Uterus (tissue), 4 donors: ENCODE data around the gene NT5M. TPM values are rescaled to one million over a fixed set of nuclear protein-coding genes. Genes with fewer than 3 reads are reported as not detected.

Experiments
- DNase-seq, 2 donors: peaks; one replicate each; pipeline ENCODE4 v3.0.0-alpha.2; 2019 to 2020
- H3K27ac ChIP-seq, 2 donors: fragments of 200-600 bp; sonication (generic); 1 replicate in 1 of 2; 2 replicates in 1 of 2; pipeline ENCODE4 v1.5.1; 2016 to 2018
- H3K27me3 ChIP-seq, 2 donors: fragments of 200-600 bp; sonication (generic); one replicate each; pipeline ENCODE4 v1.5.1; 2018 to 2019; ENCODE audit warnings: control low read depth in 1 of 2
- H3K36me3 ChIP-seq, 2 donors: fragments of 200-600 bp; sonication (generic); one replicate each; pipeline ENCODE4 v1.5.1; 2019; ENCODE audit warnings: control low read depth in 1 of 2
- H3K4me1 ChIP-seq, 2 donors: fragments of 200-600 bp; sonication (generic); one replicate each; pipeline ENCODE4 v1.5.1; 2018 to 2019; ENCODE audit warnings: control low read depth in 1 of 2
- H3K4me3 ChIP-seq, 2 donors: fragments of 200-600 bp; sonication (generic); 1 replicate in 1 of 2; 2 replicates in 1 of 2; pipeline ENCODE4 v1.5.1; 2018 to 2019; ENCODE audit warnings: mild to moderate bottlenecking in 1 of 2
- H3K9me3 ChIP-seq, 2 donors: fragments of 200-600 bp; sonication (generic); one replicate each; pipeline ENCODE4 v1.5.1; 2019; ENCODE audit warnings: control low read depth in 1 of 2
- POLR2A ChIP-seq, 2 donors: fragments of 450-650 bp; IDR thresholded peaks; one replicate each; pipeline ENCODE4 v1.6.1; 2016; ENCODE audit warnings: antibody characterized with exemption in 2 of 2, mild to moderate bottlenecking in 1 of 2, moderate library complexity in 1 of 2
- intact Hi-C: fragments of 100-400 bp; cut with DNase I; formaldehyde crosslinking; loops from one replicate; pipeline ENCODE4 v1.15.1; 2023; ENCODE audit warnings: low total_unique reads
- total RNA-seq, 4 donors: library from RNA; depleted of rRNA in 3 of 4; stranded (reverse); fragments of >200 nt in 3 of 4; gene quantifications; one replicate each; pipeline versions ENCODE4 v1.1.0 to v1.2.4, GENCODE V29; 2014 to 2023
- TF ChIP-seq, protein P1 (sequence below), 4 experiments: fragments of 200-600 bp in 2 of 4; fragments of 450-650 bp in 2 of 4; sonication (generic) in 2 of 4; IDR thresholded peaks; one replicate each; pipeline ENCODE4 v1.5.1; 2016 to 2019; ENCODE audit warnings: antibody characterized with exemption in 4 of 4, mild to moderate bottlenecking in 2 of 4, moderate library complexity in 1 of 4
- donor health status: DM: yes; HTN: yes; CAD: no.

NT5M gene
- total RNA-seq, 4 donors from 2014 or later, result 0.26 to 7.8 (median 2.8) TPM

DNA sequence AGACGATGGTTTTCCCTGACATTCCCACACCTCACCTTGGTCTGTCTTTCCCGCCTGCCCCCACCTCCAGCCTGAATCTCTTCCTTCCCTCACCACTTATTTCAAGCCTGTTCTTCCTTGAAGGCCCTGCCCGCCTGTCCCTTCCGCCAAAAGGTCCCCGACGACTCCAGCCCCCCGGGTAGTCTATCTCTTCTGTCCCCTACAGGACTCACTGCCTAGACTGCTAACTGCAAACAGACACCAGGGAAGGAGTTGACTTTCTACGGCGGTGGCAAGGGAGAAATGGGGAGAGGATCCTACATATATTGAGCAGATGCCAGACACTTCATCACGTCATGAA is 53.7 kb downstream of the NT5M start:
- DNase-seq, result peak in 1 of 2 donors; percentile 4
- Histone ChIP-seq H3K9me3 (no peaks in the 10 kb centered on the region), H3K4me3 (no peak overlapping the region)

DNA sequence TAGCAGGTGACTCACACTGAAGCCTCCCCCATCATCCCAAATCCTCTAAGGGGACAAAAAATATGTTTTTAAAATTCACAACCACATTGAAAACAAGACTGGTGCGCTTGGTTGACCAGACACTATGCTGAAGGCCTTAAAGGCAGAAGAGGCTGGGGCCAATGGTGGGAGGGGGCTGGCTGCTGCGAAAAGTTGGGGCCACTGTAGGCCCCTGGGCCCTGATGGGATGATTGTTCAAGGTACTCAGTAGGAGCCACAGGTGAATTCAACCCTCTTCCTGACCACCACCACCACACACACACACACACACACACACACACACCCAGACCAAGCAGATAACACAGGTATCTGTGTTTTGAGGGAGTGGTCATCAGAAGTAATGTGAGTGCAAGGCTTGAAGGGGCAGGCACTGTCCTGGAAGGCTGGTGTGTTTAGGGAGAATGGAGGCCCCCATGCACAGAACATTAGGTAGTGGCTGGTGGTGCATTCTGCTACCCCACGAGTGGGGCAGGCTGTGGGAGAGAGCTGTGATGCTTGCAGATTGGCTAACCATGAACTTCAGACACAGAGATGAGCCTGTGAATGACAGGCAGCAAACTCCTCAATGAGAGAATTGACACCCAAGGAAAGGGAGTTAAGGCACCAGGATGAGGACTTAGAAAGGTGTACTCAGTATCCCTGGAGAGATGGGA is 55.0 kb downstream of the NT5M start:
- Histone ChIP-seq H3K9me3 (no peaks in the 10 kb centered on the region), H3K27ac (no peak overlapping the region), H3K4me3 (no peak overlapping the region), H3K4me1 (no peaks in the 10 kb centered on the region), H3K27me3 (no peaks in the 10 kb centered on the region), H3K36me3 (no peaks in the 10 kb centered on the region)
- intact Hi-C loops, result no loop called here
- TF ChIP-seq, protein P1, sequence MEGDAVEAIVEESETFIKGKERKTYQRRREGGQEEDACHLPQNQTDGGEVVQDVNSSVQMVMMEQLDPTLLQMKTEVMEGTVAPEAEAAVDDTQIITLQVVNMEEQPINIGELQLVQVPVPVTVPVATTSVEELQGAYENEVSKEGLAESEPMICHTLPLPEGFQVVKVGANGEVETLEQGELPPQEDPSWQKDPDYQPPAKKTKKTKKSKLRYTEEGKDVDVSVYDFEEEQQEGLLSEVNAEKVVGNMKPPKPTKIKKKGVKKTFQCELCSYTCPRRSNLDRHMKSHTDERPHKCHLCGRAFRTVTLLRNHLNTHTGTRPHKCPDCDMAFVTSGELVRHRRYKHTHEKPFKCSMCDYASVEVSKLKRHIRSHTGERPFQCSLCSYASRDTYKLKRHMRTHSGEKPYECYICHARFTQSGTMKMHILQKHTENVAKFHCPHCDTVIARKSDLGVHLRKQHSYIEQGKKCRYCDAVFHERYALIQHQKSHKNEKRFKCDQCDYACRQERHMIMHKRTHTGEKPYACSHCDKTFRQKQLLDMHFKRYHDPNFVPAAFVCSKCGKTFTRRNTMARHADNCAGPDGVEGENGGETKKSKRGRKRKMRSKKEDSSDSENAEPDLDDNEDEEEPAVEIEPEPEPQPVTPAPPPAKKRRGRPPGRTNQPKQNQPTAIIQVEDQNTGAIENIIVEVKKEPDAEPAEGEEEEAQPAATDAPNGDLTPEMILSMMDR (IDR thresholded peaks at IDR 0.05), result no peak
- no peak for TF ChIP-seq POLR2A (IDR thresholded peaks at IDR 0.05)
- DNase-seq, result peak in 1 of 2 donors; percentile 4

More for the DNA sequence above, 53.7 kb downstream of the NT5M start:
- no peaks in the 10 kb centered on the region for H3K4me1 ChIP-seq
- H3K27ac ChIP-seq, result no peak overlapping the region
- intact Hi-C loops, result no loop called here
- no peaks in the 10 kb centered on the region for H3K36me3 ChIP-seq
- H3K27me3 ChIP-seq, result no peaks in the 10 kb centered on the region
- no peak for TF ChIP-seq POLR2A (IDR thresholded peaks at IDR 0.05)
- TF ChIP-seq, protein P1 (IDR thresholded peaks at IDR 0.05), result no peak

DNA sequence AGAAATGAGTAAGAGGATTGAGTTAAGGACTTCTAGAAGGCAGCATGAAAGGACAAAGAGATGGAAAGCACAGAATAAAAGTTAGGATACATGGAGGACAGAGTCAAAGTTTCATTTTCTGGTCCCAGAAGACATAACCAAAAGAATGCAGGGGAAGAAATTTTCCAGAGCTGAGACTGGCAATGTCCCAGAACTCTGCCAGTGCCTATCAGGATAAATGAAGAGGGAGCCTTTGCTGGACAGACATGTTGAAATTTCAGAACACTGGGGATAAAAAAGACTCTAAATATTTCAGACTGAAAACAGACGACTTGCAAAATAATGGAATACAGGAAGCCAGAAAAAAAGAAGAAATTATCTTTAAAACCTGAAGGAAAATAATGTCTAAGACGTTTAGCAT is 55.7 kb downstream of the NT5M start:
- Histone ChIP-seq H3K9me3 (no peaks in the 10 kb centered on the region), H3K27me3 (no peaks in the 10 kb centered on the region), H3K4me3 (no peak overlapping the region), H3K27ac (no peak overlapping the region), H3K4me1 (no peaks in the 10 kb centered on the region), H3K36me3 (no peaks in the 10 kb centered on the region)
- DNase-seq, result peak in 1 of 2 donors; percentile 4
- intact Hi-C loops, result no loop called here
- no peak for TF ChIP-seq POLR2A (IDR thresholded peaks at IDR 0.05)
- TF ChIP-seq, protein P1 (IDR thresholded peaks at IDR 0.05), result no peak

DNA sequence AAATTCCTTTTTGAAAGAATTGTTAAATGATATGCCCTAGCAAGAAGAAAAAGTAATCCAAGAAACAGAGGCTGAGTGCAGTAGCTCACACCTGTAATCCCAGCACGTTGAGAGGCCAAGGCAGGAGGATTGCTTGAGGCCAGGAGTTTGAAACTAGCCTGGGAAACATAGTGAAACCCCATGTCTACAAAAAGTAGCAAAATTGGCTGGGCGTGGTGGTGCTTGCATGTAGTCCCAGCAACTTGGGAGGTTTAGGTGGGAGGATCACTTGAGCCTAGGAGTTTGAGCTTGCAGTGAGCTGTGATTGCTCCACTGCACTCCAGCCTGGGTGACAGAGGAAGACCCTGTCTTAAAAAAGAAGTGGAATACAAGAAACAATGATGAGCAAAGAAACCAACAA is 56.1 kb downstream of the NT5M start:
- Histone ChIP-seq H3K36me3 (no peaks in the 10 kb centered on the region), H3K27me3 (no peaks in the 10 kb centered on the region), H3K4me1 (no peaks in the 10 kb centered on the region), H3K4me3 (no peak overlapping the region), H3K27ac (no peak overlapping the region), H3K9me3 (no peaks in the 10 kb centered on the region)
- intact Hi-C loops, result no loop called here
- no peak for DNase-seq
- no peak for TF ChIP-seq POLR2A (IDR thresholded peaks at IDR 0.05)

DNA sequence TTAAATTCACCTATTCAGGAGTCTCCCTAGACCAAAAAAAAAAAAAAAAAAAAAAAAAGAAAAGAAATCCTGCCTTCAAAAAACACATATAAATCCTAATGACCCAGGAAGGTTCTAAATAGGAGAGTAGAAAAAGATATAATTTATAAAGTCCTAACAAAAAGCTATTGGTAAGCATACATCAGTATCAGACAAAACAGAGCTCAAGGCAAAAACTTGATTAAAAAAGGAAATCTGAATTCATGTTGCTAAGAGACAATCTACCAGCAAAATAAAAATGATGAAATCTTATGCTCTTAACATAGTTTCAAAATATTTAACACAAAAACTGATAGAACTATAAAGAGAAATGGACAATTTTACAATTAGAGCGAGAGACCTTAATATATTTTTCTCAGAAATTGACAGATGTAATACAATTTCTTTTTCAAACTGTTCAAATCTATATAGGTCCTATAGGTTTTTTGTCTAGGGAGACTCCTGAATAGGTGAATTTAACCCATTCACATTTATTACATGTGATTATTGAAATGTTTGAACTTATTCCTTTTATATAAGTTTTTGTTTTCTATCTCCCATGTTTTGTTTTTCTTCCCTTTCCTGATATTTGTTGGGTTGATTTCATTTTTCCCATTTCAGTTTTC is 57.0 kb downstream of the NT5M start:
- Histone ChIP-seq H3K36me3 (no peaks in the 10 kb centered on the region), H3K4me1 (no peaks in the 10 kb centered on the region), H3K27me3 (no peaks in the 10 kb centered on the region), H3K4me3 (no peak overlapping the region), H3K27ac (no peak overlapping the region), H3K9me3 (no peaks in the 10 kb centered on the region)
- intact Hi-C loops, result no loop called here
- TF ChIP-seq, protein P1 (IDR thresholded peaks at IDR 0.05), result no peak
- no peak for TF ChIP-seq POLR2A (IDR thresholded peaks at IDR 0.05)
- DNase-seq, result no peak
